ENCODE results near the gene ABHD3. TPM values are rescaled to one million over a fixed set of nuclear protein-coding genes. Genes with fewer than 3 reads are reported as not detected.
A peak's percentile ranks its signal among the peaks of the same experiment; 100 is the strongest.
"Not testable (repeated sequence)": the region's sequence is repeated elsewhere in the genome, so short reads cannot be mapped to it uniquely, and the experiment has no call there.

The ABHD3 gene
- total RNA-seq, 2 experiments from 2014 or later = 18.1 to 18.8 TPM

DNA sequence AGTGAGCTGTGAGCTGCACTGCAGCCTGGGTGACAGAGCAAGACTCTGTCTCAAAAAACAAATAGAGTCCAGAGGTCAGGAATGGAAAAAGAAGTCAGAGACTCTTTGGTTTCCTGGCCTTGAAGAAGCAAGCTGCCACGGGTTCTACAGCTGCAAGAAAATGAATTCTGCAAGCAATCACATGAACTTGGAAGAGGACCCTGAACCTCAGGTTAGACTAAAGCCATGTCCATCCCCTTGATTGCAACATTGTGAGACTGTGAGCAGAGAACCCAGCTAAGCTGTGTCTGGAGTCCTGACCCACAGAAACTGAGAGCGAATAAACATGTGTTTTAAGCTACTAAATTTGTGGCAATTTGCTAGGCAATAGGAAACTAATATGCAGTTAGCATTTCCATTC, 23.1 kb upstream of the ABHD3 start:
- no peak overlapping the region for H3K4me3 Mint-ChIP-seq
- no peak for DNase-seq

DNA sequence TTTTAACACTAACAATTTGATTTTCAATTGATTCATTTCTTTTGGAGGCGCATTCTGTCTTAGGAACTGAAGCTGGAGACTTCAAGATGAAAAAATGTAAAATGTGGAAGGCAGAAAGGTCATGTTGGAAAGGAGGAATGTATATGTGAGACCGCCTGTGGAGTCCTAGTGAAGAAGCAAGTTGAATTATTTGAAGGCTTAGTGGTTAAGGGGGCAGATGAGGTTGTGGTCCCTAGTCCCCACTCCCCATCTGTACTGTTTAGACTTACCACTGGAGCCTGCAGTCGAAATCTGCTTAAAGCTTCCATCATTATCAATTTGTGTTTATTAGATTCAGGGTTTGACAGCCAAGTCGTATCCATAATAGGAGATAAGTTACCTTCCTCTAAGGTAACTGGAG, 20.6 kb upstream of the ABHD3 start:
- Mint-ChIP-seq H3K9me3 (no peaks in the 10 kb centered on the region), H3K4me1 (no peaks in the 10 kb centered on the region), H3K27me3 (no peaks in the 10 kb centered on the region), H3K4me3 (no peak overlapping the region), H3K27ac (no peak overlapping the region), H3K36me3 (no peaks in the 10 kb centered on the region)
- no peak for DNase-seq

More for the DNA sequence above, 23.1 kb upstream of the ABHD3 start:
- H3K4me1 Mint-ChIP-seq = no peaks in the 10 kb centered on the region
- no peaks in the 10 kb centered on the region for H3K9me3 Mint-ChIP-seq
- H3K27me3 Mint-ChIP-seq = no peaks in the 10 kb centered on the region
- H3K27ac Mint-ChIP-seq = no peak overlapping the region
- no peaks in the 10 kb centered on the region for H3K36me3 Mint-ChIP-seq

DNA sequence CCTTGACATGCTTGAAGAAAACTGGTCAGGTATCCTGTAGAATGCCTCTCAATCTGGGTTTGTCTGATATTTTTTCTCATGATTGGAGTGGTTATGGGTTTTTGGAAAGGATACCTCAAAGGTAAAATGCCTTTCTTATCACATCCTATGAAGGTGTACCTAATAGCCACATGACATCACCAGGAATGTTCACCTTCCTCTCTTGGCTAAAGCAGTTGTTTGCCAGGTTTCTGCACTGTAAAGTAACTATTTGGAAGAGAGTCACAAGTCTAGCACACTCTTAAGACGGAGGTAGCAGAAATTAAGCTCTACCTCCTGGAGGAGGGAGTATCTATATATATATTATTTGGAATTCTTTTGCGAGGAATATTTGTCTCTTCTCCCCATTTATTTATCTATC, 18.1 kb upstream of the ABHD3 start:
- Mint-ChIP-seq H3K27me3 (no peaks in the 10 kb centered on the region), H3K36me3 (no peaks in the 10 kb centered on the region), H3K27ac (no peak overlapping the region), H3K4me1 (no peaks in the 10 kb centered on the region), H3K4me3 (no peak overlapping the region), H3K9me3 (no peaks in the 10 kb centered on the region)
- no peak for DNase-seq

DNA sequence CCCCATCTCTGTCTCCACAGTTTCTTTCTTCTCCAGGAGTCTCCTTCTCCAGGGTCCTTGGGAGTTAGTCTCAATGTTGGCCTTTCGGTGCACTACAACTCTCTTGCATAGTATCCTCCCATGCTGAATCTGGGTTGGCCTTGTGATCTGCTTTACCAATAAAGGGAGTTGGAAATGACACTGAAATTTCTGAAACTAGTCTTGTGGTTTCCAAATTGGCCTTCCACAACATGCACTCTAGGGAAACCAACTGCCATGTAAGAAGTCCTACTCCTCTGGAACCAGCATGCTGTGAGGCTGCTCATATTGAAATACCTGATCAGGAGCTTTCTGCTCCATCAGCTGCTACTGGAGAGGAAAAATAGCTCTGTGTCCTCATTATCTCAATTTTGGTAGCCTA, 9.9 kb upstream of the ABHD3 start:
- H3K27ac Mint-ChIP-seq = no peak overlapping the region
- no peaks in the 10 kb centered on the region for H3K27me3 Mint-ChIP-seq
- no peak overlapping the region for H3K4me3 Mint-ChIP-seq
- H3K4me1 Mint-ChIP-seq = no peaks in the 10 kb centered on the region
- peaks cover 2% of the 10 kb centered on the region for H3K9me3 Mint-ChIP-seq
- peaks cover 1% of the 10 kb centered on the region for H3K36me3 Mint-ChIP-seq
- no peak for DNase-seq

DNA sequence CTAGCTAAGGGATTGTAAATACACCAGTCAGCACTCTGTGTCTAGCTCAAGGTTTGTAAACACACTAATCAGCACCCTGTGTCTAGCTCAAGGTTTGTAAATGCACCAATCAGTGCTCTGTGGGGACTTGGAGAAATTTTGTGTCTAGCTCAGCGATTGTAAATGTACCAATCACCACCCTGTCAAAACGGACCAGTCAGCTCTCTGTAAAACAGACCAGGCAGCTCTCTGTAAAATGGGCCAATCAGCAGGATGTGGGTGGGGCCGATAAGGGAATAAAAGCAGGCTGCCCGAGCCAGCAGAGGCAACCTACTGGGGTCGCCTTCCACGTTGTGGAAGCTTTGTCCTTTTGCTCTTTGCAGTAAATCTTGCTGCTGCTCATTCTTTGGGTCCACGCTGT, 2.6 kb upstream of the ABHD3 start:
- not testable (repeated sequence) for H3K36me3 Mint-ChIP-seq

DNA sequence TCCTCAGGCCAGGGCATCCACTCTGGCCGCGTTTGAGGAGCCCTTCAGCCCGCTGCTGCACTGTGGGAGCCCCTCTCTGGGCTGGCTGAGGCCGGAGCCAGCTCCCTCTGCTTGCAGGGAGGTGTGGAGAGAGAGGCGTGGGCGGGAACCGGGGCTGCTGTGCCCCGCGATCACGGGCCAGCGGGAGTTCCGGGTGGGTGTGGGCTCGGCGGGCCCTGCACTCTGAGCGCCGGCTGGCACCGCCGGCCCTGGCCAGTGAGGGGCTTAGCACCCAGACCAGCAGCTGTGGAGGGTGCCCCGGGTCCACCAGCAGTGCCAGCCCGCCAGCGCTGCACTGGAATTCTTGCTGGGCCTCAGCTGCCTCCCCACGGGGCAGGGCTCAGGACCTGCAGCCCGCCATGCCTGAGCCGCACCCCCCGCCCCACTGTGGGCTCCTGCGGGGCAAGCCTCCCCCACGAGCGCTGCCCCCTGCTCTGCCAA, 1.9 kb upstream of the ABHD3 start:
- no peak overlapping the region for H3K27ac Mint-ChIP-seq
- peaks cover 2% of the 10 kb centered on the region for H3K36me3 Mint-ChIP-seq
- no peaks in the 10 kb centered on the region for H3K27me3 Mint-ChIP-seq
- DNase-seq = no peak
- no peak overlapping the region for H3K4me3 Mint-ChIP-seq
- H3K9me3 Mint-ChIP-seq = no peaks in the 10 kb centered on the region
- H3K4me1 Mint-ChIP-seq = peaks cover 21% of the 10 kb centered on the region

More for the DNA sequence above, 2.6 kb upstream of the ABHD3 start:
- H3K4me3 Mint-ChIP-seq, DNase-seq, H3K9me3 Mint-ChIP-seq, H3K27me3 Mint-ChIP-seq, H3K27ac Mint-ChIP-seq: not testable (repeated sequence)
- peaks cover 21% of the 10 kb centered on the region for H3K4me1 Mint-ChIP-seq

DNA sequence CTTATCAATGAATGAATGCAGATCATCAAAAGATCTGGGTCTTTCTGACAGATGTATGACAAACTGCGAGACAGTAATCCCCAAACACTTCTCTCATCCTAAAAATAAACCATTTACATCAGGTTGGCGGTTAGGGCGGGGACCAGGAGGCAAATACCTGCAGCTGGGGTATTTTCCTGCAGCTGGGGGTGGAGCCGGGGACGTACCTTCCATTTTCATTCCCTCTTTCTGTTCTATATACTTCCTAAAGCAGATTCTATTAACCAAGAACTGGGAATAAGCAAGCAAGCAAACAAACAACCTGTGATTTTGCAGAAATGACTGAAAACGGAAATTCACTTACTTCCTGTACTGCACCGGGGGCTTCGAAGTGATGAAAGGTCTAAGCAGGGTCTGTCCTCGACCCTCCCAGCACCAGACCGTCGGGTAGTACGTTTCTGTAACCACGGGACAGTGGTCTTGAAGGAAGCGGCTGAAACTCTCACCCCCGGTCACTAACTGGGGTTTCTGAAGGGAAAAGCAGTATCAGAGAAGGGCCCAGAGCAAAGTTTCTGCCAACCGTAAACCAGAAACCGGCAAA, 1.2 kb downstream of the ABHD3 start:
- H3K36me3 Mint-ChIP-seq = peaks cover 17% of the 10 kb centered on the region
- DNase-seq = peak; percentile 11
- H3K4me3 Mint-ChIP-seq = peak overlapping the region; percentile 96
- H3K27me3 Mint-ChIP-seq = no peaks in the 10 kb centered on the region
- H3K4me1 Mint-ChIP-seq = peaks cover 20% of the 10 kb centered on the region
- H3K27ac Mint-ChIP-seq = peak overlapping the region; percentile 94
- H3K9me3 Mint-ChIP-seq = no peaks in the 10 kb centered on the region

DNA sequence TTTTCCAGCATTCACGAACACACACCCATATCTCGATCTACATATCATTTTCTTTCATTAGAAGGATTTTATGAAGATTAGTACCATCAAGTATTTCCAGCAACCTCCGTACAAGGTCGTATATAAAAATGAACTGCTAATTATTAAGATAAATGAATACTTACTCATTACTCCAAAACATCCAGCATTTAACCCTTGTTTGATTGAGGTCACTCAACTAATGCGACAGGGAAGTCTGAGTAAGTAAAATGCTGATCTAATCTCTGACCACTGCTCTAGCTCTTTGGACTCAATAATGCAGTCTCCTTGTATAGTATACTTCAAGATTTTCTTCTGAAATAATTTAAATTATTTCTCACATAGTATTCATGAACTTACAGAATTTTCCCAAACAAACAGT, 2.0 kb downstream of the ABHD3 start:
- H3K9me3 Mint-ChIP-seq = no peaks in the 10 kb centered on the region
- peak overlapping the region; percentile 96 for H3K4me3 Mint-ChIP-seq
- H3K4me1 Mint-ChIP-seq = peaks cover 20% of the 10 kb centered on the region
- peak overlapping the region; percentile 43 for H3K27ac Mint-ChIP-seq
- H3K36me3 Mint-ChIP-seq = peaks cover 22% of the 10 kb centered on the region
- no peak for DNase-seq
- H3K27me3 Mint-ChIP-seq = no peaks in the 10 kb centered on the region

DNA sequence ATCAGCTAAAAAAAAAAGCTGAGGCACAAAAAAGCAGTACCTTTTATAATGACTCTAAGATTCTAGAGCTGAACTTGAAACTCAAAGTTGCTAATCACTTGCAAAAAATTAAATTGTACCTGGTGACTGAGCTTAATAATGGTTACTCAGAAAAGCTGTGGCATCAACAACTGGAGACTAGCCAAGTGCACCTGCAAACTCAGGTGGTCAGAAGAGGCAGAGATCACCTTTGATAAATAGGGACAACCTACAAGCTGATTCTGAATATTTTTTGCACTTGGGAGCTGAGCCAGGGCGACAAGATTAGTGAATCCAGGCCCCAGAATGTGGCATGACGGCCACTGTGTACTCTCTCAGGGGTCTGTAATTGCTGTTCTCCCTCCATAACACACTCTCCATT, 3.0 kb downstream of the ABHD3 start:
- no peaks in the 10 kb centered on the region for H3K27me3 Mint-ChIP-seq
- no peak for DNase-seq
- H3K27ac Mint-ChIP-seq = no peak overlapping the region
- H3K4me3 Mint-ChIP-seq = no peak overlapping the region
- H3K4me1 Mint-ChIP-seq = peaks cover 17% of the 10 kb centered on the region
- no peaks in the 10 kb centered on the region for H3K9me3 Mint-ChIP-seq
- H3K36me3 Mint-ChIP-seq = peaks cover 23% of the 10 kb centered on the region

DNA sequence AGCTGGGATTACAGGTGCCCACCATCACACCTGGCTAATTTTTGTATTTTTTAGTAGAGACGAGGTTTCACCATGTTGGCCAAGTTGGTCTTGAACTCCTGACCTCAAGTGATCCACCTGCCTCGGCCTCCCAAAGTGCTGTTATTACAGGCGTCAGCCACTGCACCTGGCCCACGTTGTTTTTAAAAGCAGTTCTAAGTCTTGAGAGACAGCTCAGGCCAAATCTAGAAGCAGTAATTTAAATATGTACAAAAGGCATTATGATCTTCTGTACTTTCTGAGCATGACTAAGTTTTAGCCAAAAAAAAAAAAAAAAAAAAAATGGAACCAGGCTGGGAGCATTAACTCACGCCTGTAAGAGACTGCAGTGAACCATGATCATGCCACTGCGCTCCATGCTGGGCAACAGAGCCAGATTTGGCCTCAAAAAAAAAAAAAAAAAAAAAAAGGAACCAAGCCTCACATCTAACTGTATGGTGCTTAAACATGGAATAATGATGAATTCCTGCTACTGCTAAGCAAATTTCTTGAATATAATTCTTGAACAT, 4.0 kb downstream of the ABHD3 start:
- Mint-ChIP-seq H3K27me3 (no peaks in the 10 kb centered on the region), H3K27ac (no peak overlapping the region), H3K9me3 (no peaks in the 10 kb centered on the region), H3K4me3 (no peak overlapping the region), H3K4me1 (peaks cover 17% of the 10 kb centered on the region), H3K36me3 (peaks cover 25% of the 10 kb centered on the region)
- no peak for DNase-seq

DNA sequence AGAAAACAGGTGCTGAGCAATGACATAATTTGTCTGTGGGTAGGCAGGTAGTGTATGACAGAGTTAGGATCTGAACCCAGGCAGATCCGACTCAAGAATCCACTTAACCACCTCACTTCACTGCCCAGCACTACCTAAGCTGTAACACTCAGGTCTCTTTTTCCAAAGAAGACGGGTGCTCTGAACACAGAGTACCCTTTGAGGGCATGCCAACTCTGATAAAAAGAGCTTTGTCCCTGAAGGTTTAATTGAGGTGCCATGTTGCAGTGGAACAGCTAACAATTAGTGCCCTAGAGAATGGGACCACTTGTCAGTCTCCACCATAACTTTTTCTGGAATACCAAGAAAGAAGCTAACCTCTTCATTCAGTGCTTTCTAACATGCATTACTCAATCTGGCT, 11.3 kb downstream of the ABHD3 start:
- H3K36me3 Mint-ChIP-seq = peaks cover 56% of the 10 kb centered on the region
- no peak for DNase-seq
- peaks cover 12% of the 10 kb centered on the region for H3K9me3 Mint-ChIP-seq
- H3K4me1 Mint-ChIP-seq = peaks cover 4% of the 10 kb centered on the region
- H3K27ac Mint-ChIP-seq = no peak overlapping the region
- H3K27me3 Mint-ChIP-seq = no peaks in the 10 kb centered on the region
- H3K4me3 Mint-ChIP-seq = no peak overlapping the region

DNA sequence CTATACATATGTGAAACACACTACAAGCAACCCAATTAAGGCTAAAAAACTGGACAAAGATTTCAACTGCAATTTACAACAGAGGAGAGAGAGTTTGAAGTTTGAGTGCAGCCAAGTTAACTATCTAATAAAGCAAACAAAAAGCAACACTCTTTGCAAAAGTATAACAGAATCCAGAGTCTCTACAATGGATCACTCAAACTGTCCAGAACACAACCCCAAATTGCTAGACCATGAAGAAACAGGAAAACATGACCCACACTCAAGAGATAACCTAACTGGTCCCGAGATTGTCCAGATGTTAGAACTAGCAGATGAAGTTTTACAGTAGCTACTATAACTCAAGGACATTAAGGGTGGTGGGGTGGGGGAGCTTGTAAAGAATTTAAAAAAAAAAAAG, 14.8 kb downstream of the ABHD3 start:
- no peak overlapping the region for H3K27ac Mint-ChIP-seq
- H3K27me3 Mint-ChIP-seq = no peaks in the 10 kb centered on the region
- peaks cover 49% of the 10 kb centered on the region for H3K36me3 Mint-ChIP-seq
- no peak for DNase-seq
- peaks cover 9% of the 10 kb centered on the region for H3K4me1 Mint-ChIP-seq
- peaks cover 12% of the 10 kb centered on the region for H3K9me3 Mint-ChIP-seq
- no peak overlapping the region for H3K4me3 Mint-ChIP-seq

DNA sequence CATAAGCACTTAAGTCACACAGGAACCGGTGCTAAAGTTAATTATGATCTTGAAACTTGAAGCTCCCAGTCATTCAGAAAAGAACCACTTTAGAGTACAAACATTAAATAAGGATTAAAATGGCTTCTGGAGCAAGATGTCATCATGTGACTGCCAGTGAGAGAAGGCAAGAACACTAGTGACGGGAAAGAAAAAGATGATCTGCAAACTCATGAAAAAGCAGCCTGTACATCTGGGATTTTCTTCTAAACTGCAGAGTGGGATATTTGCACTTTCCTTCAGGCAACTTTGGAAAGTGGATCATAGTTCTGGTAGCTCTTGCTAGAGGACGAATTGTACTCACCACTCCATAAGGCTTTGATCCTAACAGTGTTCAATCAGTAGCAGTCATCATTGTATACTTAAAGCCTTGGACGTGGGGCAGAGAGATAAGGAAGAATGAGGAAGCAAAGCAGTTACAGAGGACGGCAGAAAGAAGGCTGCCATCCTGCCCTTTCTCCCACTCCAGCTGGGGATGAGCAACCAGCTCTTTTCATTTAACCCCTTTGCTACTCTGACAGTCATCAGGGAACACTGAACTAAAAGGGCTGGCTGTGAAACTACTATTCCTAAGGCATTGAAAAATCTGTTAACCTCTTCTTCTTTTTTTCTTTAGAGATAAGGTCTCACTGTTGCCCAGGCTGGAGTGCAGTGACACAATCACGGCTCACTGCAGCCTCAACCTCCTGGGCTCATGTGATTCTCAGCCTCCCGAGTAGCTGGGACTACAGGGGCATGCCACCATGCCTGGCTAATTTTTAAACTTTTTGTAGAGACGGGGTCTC, 18.1 kb downstream of the ABHD3 start:
- H3K27ac Mint-ChIP-seq = no peak overlapping the region
- H3K36me3 Mint-ChIP-seq = peaks cover 38% of the 10 kb centered on the region
- peaks cover 11% of the 10 kb centered on the region for H3K9me3 Mint-ChIP-seq
- no peak overlapping the region for H3K4me3 Mint-ChIP-seq
- H3K4me1 Mint-ChIP-seq = peaks cover 14% of the 10 kb centered on the region
- no peak for DNase-seq
- H3K27me3 Mint-ChIP-seq = no peaks in the 10 kb centered on the region

DNA sequence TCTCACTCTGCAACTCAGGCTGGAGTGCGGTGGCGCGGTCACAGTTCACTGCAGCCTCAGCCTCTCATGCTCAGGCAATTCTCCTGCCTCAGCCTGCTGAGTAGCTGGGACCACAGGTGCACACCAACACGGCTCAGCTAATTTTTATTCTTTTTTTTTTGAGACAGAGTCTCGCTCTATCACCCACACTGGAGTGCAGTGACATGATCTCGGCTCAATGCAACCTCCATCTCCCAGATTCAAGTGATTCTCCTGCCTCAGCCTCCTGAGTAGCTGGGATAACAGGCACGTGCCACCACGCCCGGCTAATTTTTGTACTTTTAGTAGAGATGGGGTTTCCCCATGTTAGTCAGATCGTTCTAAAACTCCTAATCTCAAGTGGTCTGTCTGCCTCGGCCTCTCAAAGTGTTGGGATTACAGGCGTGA, 19.0 kb downstream of the ABHD3 start:
- not testable (repeated sequence) for DNase-seq, H3K9me3 Mint-ChIP-seq, H3K27ac Mint-ChIP-seq, H3K4me3 Mint-ChIP-seq, H3K27me3 Mint-ChIP-seq
- H3K4me1 Mint-ChIP-seq = peaks cover 14% of the 10 kb centered on the region
- H3K36me3 Mint-ChIP-seq = peaks cover 29% of the 10 kb centered on the region

DNA sequence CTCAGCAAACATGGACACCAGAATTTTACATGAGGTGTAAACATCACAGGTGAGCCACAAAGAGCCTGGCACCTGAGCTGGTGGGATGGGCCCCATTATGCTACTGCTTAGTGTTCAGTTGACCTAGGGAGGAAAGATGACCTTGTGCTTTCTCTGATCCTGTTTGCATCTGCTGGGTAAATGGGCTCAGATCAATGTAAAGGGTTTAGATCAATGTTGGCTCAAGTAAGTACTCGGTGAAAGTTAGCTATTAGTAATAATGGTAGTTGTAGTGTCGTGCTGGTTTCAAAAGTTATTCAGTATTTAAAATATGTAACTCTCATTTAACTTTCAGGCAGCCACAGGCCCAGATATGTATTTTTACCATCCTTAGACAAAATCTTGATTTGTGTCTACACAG, 19.8 kb downstream of the ABHD3 start:
- Mint-ChIP-seq H3K27ac (peak overlapping the region; percentile 31), H3K27me3 (no peaks in the 10 kb centered on the region), H3K9me3 (peaks cover 3% of the 10 kb centered on the region), H3K4me3 (no peak overlapping the region), H3K4me1 (peaks cover 14% of the 10 kb centered on the region), H3K36me3 (peaks cover 21% of the 10 kb centered on the region)
- DNase-seq = no peak
